ENCODE measurements around the gene CD86. TPM values are rescaled to one million over a fixed set of nuclear protein-coding genes. Genes with fewer than 3 reads are reported as not detected.

Gene CD86
- total RNA-seq, 1 experiment from 2014 or later, result not detected

DNA sequence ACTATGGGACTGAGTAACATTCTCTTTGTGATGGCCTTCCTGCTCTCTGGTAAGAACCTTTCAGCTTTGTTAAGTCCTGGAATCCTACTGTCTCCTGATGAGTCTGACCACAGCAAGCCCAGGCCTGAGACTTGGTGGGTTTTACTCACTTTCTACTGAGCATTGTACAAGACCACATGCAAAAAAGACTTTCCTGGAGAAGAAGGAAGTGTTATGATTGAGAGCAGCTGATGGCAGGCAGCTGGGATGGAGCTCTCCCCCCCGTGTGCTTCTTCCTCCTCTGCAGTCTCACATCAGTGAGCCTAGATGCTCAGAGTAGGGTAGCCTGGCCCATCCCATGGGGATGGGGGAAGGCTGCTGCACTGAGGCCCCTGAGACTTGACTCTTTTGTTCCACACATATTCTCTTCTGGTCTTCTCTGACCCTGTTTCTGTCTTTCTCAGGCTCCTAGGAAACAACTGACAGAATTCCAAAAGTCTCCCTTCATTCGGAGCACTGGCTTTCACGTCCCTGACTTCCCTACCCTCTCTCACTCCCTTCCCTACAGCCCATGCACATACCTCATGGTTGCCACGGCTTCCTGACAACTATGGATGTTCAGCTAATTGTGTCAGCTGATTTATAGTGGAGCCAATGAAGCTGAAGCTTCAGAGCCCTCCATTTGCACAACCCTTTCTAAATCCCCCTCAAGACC, 36.6 kb downstream of the CD86 start:
- H3K36me3 ChIP-seq (ENCODE audit: control insufficient read depth, insufficient read depth, low read length), result no peaks in the 10 kb centered on the region
- H3K27me3 ChIP-seq (ENCODE audit: control insufficient read depth, insufficient read depth, low read length), result peaks cover 12% of the 10 kb centered on the region
- no peak overlapping the region for H3K4me3 ChIP-seq (ENCODE audit: low read depth in 2 of 2, low read length in 2 of 2)
- intact Hi-C loops (cut with micrococcal nuclease; ENCODE audit: unreplicated experiment), result loop anchor here (10.0 kb wide), 1 partner anchor 547 kb away; the partner anchor contains the start of gene POLQ
- CTCF ChIA-PET, result no interaction called here
- BruUV-seq (replicated peaks), result no TSS peak
- DNase-seq (ENCODE audit: low read depth, low spot score), result no peak
- in situ Hi-C loops (cut with HindIII; ENCODE audit: low pct_unique_long_range_greater_than_20kb, low sequenced_read_pairs), result no loop called here
- no peaks in the 10 kb centered on the region for H3K9me3 ChIP-seq (ENCODE audit: control insufficient read depth, insufficient read depth, low read depth, low read length)
- POLR2A ChIA-PET, result no interaction called here
- no peak overlapping the region for H3K27ac ChIP-seq (ENCODE audit: low read length)
- H3K4me1 ChIP-seq (ENCODE audit: control insufficient read depth, insufficient read depth, low read length), result no peaks in the 10 kb centered on the region
- ATAC-seq, result 0 out of 2 replicates have a peak, but pooled peaks have one; percentile 51
- TF ChIP-seq TCF7L2 (IDR thresholded peaks at IDR 0.05; ENCODE audit: low read depth, low read length) (no peak), SIN3A (IDR thresholded peaks at IDR 0.05; ENCODE audit: borderline replicate concordance, insufficient read depth, low read depth, low read length) (no peak), POLR2AphosphoS5 (IDR thresholded peaks at IDR 0.05; ENCODE audit: low read depth, low read length) (no peak)
- TF ChIP-seq, protein P1, sequence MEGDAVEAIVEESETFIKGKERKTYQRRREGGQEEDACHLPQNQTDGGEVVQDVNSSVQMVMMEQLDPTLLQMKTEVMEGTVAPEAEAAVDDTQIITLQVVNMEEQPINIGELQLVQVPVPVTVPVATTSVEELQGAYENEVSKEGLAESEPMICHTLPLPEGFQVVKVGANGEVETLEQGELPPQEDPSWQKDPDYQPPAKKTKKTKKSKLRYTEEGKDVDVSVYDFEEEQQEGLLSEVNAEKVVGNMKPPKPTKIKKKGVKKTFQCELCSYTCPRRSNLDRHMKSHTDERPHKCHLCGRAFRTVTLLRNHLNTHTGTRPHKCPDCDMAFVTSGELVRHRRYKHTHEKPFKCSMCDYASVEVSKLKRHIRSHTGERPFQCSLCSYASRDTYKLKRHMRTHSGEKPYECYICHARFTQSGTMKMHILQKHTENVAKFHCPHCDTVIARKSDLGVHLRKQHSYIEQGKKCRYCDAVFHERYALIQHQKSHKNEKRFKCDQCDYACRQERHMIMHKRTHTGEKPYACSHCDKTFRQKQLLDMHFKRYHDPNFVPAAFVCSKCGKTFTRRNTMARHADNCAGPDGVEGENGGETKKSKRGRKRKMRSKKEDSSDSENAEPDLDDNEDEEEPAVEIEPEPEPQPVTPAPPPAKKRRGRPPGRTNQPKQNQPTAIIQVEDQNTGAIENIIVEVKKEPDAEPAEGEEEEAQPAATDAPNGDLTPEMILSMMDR (IDR thresholded peaks at IDR 0.05), result no peak
- TF ChIP-seq, protein P2, sequence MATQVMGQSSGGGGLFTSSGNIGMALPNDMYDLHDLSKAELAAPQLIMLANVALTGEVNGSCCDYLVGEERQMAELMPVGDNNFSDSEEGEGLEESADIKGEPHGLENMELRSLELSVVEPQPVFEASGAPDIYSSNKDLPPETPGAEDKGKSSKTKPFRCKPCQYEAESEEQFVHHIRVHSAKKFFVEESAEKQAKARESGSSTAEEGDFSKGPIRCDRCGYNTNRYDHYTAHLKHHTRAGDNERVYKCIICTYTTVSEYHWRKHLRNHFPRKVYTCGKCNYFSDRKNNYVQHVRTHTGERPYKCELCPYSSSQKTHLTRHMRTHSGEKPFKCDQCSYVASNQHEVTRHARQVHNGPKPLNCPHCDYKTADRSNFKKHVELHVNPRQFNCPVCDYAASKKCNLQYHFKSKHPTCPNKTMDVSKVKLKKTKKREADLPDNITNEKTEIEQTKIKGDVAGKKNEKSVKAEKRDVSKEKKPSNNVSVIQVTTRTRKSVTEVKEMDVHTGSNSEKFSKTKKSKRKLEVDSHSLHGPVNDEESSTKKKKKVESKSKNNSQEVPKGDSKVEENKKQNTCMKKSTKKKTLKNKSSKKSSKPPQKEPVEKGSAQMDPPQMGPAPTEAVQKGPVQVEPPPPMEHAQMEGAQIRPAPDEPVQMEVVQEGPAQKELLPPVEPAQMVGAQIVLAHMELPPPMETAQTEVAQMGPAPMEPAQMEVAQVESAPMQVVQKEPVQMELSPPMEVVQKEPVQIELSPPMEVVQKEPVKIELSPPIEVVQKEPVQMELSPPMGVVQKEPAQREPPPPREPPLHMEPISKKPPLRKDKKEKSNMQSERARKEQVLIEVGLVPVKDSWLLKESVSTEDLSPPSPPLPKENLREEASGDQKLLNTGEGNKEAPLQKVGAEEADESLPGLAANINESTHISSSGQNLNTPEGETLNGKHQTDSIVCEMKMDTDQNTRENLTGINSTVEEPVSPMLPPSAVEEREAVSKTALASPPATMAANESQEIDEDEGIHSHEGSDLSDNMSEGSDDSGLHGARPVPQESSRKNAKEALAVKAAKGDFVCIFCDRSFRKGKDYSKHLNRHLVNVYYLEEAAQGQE (IDR thresholded peaks at IDR 0.05; ENCODE audit: insufficient read depth in 1 of 2, low read depth in 2 of 2, low read length in 1 of 2), result no peak

DNA sequence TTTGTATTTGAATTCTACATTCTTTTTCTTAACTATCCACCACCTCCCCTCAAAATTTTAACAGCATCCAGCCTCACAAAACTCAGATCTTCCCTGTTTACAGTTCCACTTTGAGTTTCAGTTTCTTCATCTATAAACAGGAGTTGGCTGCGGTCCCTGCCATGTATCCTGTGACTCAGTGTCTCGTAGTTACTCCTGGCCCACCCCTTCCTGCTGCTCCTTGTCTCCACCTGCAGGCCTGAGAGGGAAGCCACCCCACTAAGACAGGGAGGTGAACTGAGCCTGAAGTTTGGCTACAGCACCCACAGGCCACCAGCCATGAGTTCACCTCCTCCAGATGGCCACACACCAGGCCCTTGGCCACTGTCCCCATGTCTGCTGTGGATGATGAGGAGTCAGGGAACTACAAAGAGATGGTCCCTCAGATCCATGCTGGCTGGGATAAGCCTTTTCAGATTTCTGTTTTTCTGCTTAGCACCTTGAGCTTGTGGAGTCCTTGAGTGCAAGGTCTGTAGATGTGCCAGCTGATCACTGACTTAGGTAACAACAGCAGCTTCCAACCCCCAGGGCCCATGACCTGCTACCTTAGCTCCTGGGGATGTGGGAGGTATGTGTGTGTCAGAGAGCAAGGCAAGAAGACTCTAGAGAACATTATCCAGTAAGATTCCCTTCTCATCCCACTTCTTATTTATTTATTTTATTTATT, 37.5 kb downstream of the CD86 start:
- intact Hi-C loops (cut with micrococcal nuclease; ENCODE audit: unreplicated experiment) (loop anchor here (10.0 kb wide), 1 partner anchor 548 kb away; the partner anchor contains the start of gene POLQ), in situ Hi-C loops (cut with HindIII; ENCODE audit: low pct_unique_long_range_greater_than_20kb, low sequenced_read_pairs) (no loop called here)
- ATAC-seq (peak; percentile 62; the same call in 1 of the 2 replicates), DNase-seq (ENCODE audit: low read depth, low spot score) (no peak)
- Histone ChIP-seq H3K27me3 (ENCODE audit: control insufficient read depth, insufficient read depth, low read length) (peaks cover 15% of the 10 kb centered on the region), H3K36me3 (ENCODE audit: control insufficient read depth, insufficient read depth, low read length) (no peaks in the 10 kb centered on the region), H3K27ac (ENCODE audit: low read length) (no peak overlapping the region), H3K9me3 (ENCODE audit: control insufficient read depth, insufficient read depth, low read depth, low read length) (no peaks in the 10 kb centered on the region), H3K4me1 (ENCODE audit: control insufficient read depth, insufficient read depth, low read length) (no peaks in the 10 kb centered on the region), H3K4me3 (ENCODE audit: low read depth in 2 of 2, low read length in 2 of 2) (no peak overlapping the region)
- POLR2A ChIA-PET, result no interaction called here
- CTCF ChIA-PET, result no interaction called here
- TF ChIP-seq, protein P2 (IDR thresholded peaks at IDR 0.05; ENCODE audit: insufficient read depth in 1 of 2, low read depth in 2 of 2, low read length in 1 of 2), result no peak
- TF ChIP-seq, protein P1 (IDR thresholded peaks at IDR 0.05), result peak; percentile 56
- BruUV-seq (replicated peaks), result no TSS peak
